Ovary (tissue), 3 donors: Measurements from ENCODE around the gene LCE3A.

Experiments used
- EP300 ChIP-seq: sonication (generic); formaldehyde crosslinking; IDR thresholded peaks from one replicate; pipeline ENCODE4 v1.6.1; 2017; ENCODE audit warnings: antibody characterized with exemption
- POLR2A ChIP-seq: fragments of 450-650 bp; IDR thresholded peaks from one replicate; pipeline ENCODE4 v1.6.1; 2017; ENCODE audit warnings: antibody characterized with exemption, mild to moderate bottlenecking, moderate library complexity
- TF ChIP-seq, protein P1 (sequence below), 3 donors: fragments of 450-650 bp in 2 of 3; fragments of 200-600 bp in 1 of 3; IDR thresholded peaks; one replicate each; pipeline versions ENCODE4 v1.5.1 to v1.8.0; 2016 to 2022; ENCODE audit warnings: antibody characterized with exemption in 3 of 3, mild to moderate bottlenecking in 1 of 3
- donor health status: DM: no; HTN: no; CAD: no.

DNA sequence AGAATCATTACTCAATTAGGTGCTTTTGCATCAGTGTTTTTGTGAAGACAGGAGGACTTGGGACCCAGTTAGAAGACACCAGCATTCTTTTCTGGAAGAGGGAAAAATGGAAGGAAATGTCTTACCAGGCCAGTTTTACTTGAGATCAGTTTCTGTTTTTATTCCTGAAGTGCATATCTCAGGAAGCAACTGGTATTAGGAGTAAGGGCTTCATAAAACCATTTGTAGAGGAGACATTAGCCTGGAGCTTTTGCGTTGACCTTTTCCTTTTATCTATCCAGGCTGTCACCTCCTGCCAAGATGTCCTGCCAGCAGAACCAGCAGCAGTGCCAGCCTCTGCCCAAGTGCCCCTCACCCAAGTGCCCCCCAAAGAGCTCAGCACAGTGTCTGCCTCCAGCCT is 9.4 kb downstream of the LCE3A start, which contains the start of gene LCE3B:
- TF ChIP-seq, protein P1, sequence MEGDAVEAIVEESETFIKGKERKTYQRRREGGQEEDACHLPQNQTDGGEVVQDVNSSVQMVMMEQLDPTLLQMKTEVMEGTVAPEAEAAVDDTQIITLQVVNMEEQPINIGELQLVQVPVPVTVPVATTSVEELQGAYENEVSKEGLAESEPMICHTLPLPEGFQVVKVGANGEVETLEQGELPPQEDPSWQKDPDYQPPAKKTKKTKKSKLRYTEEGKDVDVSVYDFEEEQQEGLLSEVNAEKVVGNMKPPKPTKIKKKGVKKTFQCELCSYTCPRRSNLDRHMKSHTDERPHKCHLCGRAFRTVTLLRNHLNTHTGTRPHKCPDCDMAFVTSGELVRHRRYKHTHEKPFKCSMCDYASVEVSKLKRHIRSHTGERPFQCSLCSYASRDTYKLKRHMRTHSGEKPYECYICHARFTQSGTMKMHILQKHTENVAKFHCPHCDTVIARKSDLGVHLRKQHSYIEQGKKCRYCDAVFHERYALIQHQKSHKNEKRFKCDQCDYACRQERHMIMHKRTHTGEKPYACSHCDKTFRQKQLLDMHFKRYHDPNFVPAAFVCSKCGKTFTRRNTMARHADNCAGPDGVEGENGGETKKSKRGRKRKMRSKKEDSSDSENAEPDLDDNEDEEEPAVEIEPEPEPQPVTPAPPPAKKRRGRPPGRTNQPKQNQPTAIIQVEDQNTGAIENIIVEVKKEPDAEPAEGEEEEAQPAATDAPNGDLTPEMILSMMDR (IDR thresholded peaks at IDR 0.05) = no peak
- TF ChIP-seq EP300 = no peak
- TF ChIP-seq POLR2A = no peak
